Activated CD8-positive, alpha-beta memory T cell treated with anti-CD3 and anti-CD28 coated beads, Interleukin-2, amount 10 ng/mL, durations not matched to agents 7 days and 5 days (primary cell): ENCODE results near the gene CDK16. TPM values are rescaled to one million over a fixed set of nuclear protein-coding genes. Genes with fewer than 3 reads are reported as not detected.
A peak's percentile ranks its signal among the peaks of the same experiment; 100 is the strongest.

Source experiments
- ATAC-seq: fragments of 150-1000 bp; cut with Tn5 transposase; one replicate; pipeline ENCODE4 v1.10.0; 2021; ENCODE audit warnings: moderate library complexity
- CTCF ChIA-PET: fragments of 350-600 bp; sonication (Branson Sonifier 250); formaldehyde crosslinking; loops from one replicate; lab custom pipeline; 2021; ENCODE audit warnings: antibody characterized with exemption; lab: Charles Lee
- DNase-seq: peaks from one replicate; pipeline ENCODE4 v3.0.0-alpha.2; 2020
- H3K27ac Mint-ChIP-seq: one replicate; pipeline ENCODE4 v1.8.0; 2021; ENCODE audit warnings: mild to moderate bottlenecking, mixed read lengths
- H3K27me3 Mint-ChIP-seq: one replicate; pipeline ENCODE4 v1.8.0; 2021; ENCODE audit warnings: mixed read lengths
- H3K36me3 Mint-ChIP-seq: one replicate; pipeline ENCODE4 v1.8.0; 2021; ENCODE audit warnings: mild to moderate bottlenecking, mixed read lengths
- H3K4me1 Mint-ChIP-seq: one replicate; pipeline ENCODE4 v1.8.0; 2021; ENCODE audit warnings: mixed read lengths
- H3K4me3 Mint-ChIP-seq: one replicate; pipeline ENCODE4 v1.8.0; 2021; ENCODE audit warnings: mild to moderate bottlenecking, moderate library complexity, mixed read lengths
- H3K9me3 Mint-ChIP-seq: one replicate; pipeline ENCODE4 v1.8.0; 2022; ENCODE audit warnings: low read depth, mixed read lengths
- total RNA-seq, 2 experiments: library from RNA; stranded (reverse); gene quantifications; one replicate each; pipeline ENCODE4 v1.2.3, GENCODE V29; 2021

CDK16 gene
- total RNA-seq, 2 experiments from 2014 or later: 61.4 to 80.6 TPM

- Mint-ChIP-seq H3K4me1 (peaks cover 39% of the 10 kb centered on the region), H3K36me3 (peaks cover 16% of the 10 kb centered on the region), H3K9me3 (no peaks in the 10 kb centered on the region), H3K27me3 (no peaks in the 10 kb centered on the region), H3K4me3 (peak overlapping the region; percentile 88), H3K27ac (peak overlapping the region; percentile 83)
- DNase-seq: peak; percentile 69
- ATAC-seq: peak; percentile 4
- CTCF ChIA-PET: interaction anchor here (0.5 kb wide), 1 partner anchor 83 kb away, joined by 6 read pairs; no protein-coding TSS in a partner anchor
Observed at GRCh38 chrX:47218920-47219815, 687 bp downstream of the CDK16 start.

GRCh38 chrX:47221756-47222155 is 3.3 kb downstream of the CDK16 start:
- no peak for DNase-seq
- Mint-ChIP-seq H3K27me3 (no peaks in the 10 kb centered on the region), H3K9me3 (no peaks in the 10 kb centered on the region), H3K36me3 (peaks cover 27% of the 10 kb centered on the region), H3K4me3 (no peak overlapping the region), H3K4me1 (peaks cover 34% of the 10 kb centered on the region), H3K27ac (no peak overlapping the region)
- CTCF ChIA-PET: no interaction called here
- ATAC-seq: no peak

- no peak overlapping the region for H3K27ac Mint-ChIP-seq
- peaks cover 28% of the 10 kb centered on the region for H3K36me3 Mint-ChIP-seq
- ATAC-seq: no peak
- H3K4me3 Mint-ChIP-seq: no peak overlapping the region
- peaks cover 25% of the 10 kb centered on the region for H3K4me1 Mint-ChIP-seq
- CTCF ChIA-PET: interaction anchor here (0.5 kb wide), 1 partner anchor 161 kb away, joined by 3 read pairs; no protein-coding TSS in a partner anchor
- DNase-seq: no peak
- no peaks in the 10 kb centered on the region for H3K27me3 Mint-ChIP-seq
- no peaks in the 10 kb centered on the region for H3K9me3 Mint-ChIP-seq
Observed at GRCh38 chrX:47222751-47223350, 4.4 kb downstream of the CDK16 start.

- Mint-ChIP-seq H3K27me3 (no peaks in the 10 kb centered on the region), H3K36me3 (peaks cover 34% of the 10 kb centered on the region), H3K9me3 (no peaks in the 10 kb centered on the region), H3K27ac (no peak overlapping the region), H3K4me1 (peaks cover 25% of the 10 kb centered on the region), H3K4me3 (no peak overlapping the region)
- DNase-seq (no peak), ATAC-seq (no peak)
- CTCF ChIA-PET: no interaction called here
Observed at GRCh38 chrX:47223476-47224250, 5.2 kb downstream of the CDK16 start.

- ATAC-seq: no peak
- no peak for DNase-seq
- peaks cover 22% of the 10 kb centered on the region for H3K4me1 Mint-ChIP-seq
- CTCF ChIA-PET: no interaction called here
- no peak overlapping the region for H3K27ac Mint-ChIP-seq
- no peaks in the 10 kb centered on the region for H3K9me3 Mint-ChIP-seq
- no peaks in the 10 kb centered on the region for H3K27me3 Mint-ChIP-seq
- H3K4me3 Mint-ChIP-seq: no peak overlapping the region
- peaks cover 37% of the 10 kb centered on the region for H3K36me3 Mint-ChIP-seq
Observed at GRCh38 chrX:47224266-47224895, 5.9 kb downstream of the CDK16 start.

GRCh38 chrX:47224896-47225290 is 6.4 kb downstream of the CDK16 start:
- ATAC-seq: no peak
- Mint-ChIP-seq H3K4me1 (peaks cover 17% of the 10 kb centered on the region), H3K9me3 (no peaks in the 10 kb centered on the region), H3K36me3 (peaks cover 37% of the 10 kb centered on the region), H3K27me3 (no peaks in the 10 kb centered on the region), H3K4me3 (no peak overlapping the region), H3K27ac (no peak overlapping the region)
- CTCF ChIA-PET: no interaction called here
- no peak for DNase-seq

- DNase-seq (no peak), ATAC-seq (no peak)
- CTCF ChIA-PET: no interaction called here
- Mint-ChIP-seq H3K27ac (no peak overlapping the region), H3K27me3 (no peaks in the 10 kb centered on the region), H3K36me3 (peaks cover 31% of the 10 kb centered on the region), H3K4me1 (peaks cover 8% of the 10 kb centered on the region), H3K4me3 (no peak overlapping the region), H3K9me3 (no peaks in the 10 kb centered on the region)
Observed at GRCh38 chrX:47226071-47226470, 7.6 kb downstream of the CDK16 start.

GRCh38 chrX:47226531-47227333 is 8.3 kb downstream of the CDK16 start:
- H3K9me3 Mint-ChIP-seq: no peaks in the 10 kb centered on the region
- H3K27ac Mint-ChIP-seq: no peak overlapping the region
- no peaks in the 10 kb centered on the region for H3K27me3 Mint-ChIP-seq
- ATAC-seq (no peak), DNase-seq (no peak)
- H3K4me3 Mint-ChIP-seq: no peak overlapping the region
- H3K36me3 Mint-ChIP-seq: peaks cover 31% of the 10 kb centered on the region
- CTCF ChIA-PET: no interaction called here
- peaks cover 5% of the 10 kb centered on the region for H3K4me1 Mint-ChIP-seq

GRCh38 chrX:47227334-47227583 is 8.8 kb downstream of the CDK16 start:
- no peak for DNase-seq
- H3K27me3 Mint-ChIP-seq: no peaks in the 10 kb centered on the region
- CTCF ChIA-PET: no interaction called here
- no peak for ATAC-seq
- H3K4me3 Mint-ChIP-seq: no peak overlapping the region
- H3K36me3 Mint-ChIP-seq: peaks cover 31% of the 10 kb centered on the region
- H3K27ac Mint-ChIP-seq: no peak overlapping the region
- peaks cover 5% of the 10 kb centered on the region for H3K4me1 Mint-ChIP-seq
- no peaks in the 10 kb centered on the region for H3K9me3 Mint-ChIP-seq

GRCh38 chrX:47228550-47229270 is 10.2 kb downstream of the CDK16 start:
- Mint-ChIP-seq H3K4me1 (peaks cover 5% of the 10 kb centered on the region), H3K9me3 (no peaks in the 10 kb centered on the region), H3K36me3 (peaks cover 31% of the 10 kb centered on the region), H3K27ac (no peak overlapping the region), H3K4me3 (no peak overlapping the region), H3K27me3 (no peaks in the 10 kb centered on the region)
- DNase-seq (no peak), ATAC-seq (no peak)
- CTCF ChIA-PET: no interaction called here

- CTCF ChIA-PET: no interaction called here
- Mint-ChIP-seq H3K4me3 (no peak overlapping the region), H3K27ac (no peak overlapping the region), H3K4me1 (peaks cover 5% of the 10 kb centered on the region), H3K27me3 (no peaks in the 10 kb centered on the region), H3K36me3 (peaks cover 31% of the 10 kb centered on the region), H3K9me3 (no peaks in the 10 kb centered on the region)
- DNase-seq (no peak), ATAC-seq (no peak)
Observed at GRCh38 chrX:47229427-47229826, 10.9 kb downstream of the CDK16 start.

- Mint-ChIP-seq H3K4me3 (no peak overlapping the region), H3K36me3 (peaks cover 29% of the 10 kb centered on the region), H3K9me3 (no peaks in the 10 kb centered on the region), H3K4me1 (peaks cover 9% of the 10 kb centered on the region), H3K27ac (peak overlapping the region; percentile 54), H3K27me3 (no peaks in the 10 kb centered on the region)
- ATAC-seq (no peak), DNase-seq (no peak)
- CTCF ChIA-PET: no interaction called here
Observed at GRCh38 chrX:47230136-47230868, 11.8 kb downstream of the CDK16 start.
